ENCODE results near the gene FDPS. TPM values are rescaled to one million over a fixed set of nuclear protein-coding genes. Genes with fewer than 3 reads are reported as not detected.

The FDPS gene
- total RNA-seq, 1 experiment from 2014 or later: 301 TPM

- H3K36me3 ChIP-seq (ENCODE audit: low read depth, low read length): peaks cover 13% of the 10 kb centered on the region
- no peak within 1 kb of the TSS for H2AFZ ChIP-seq (ENCODE audit: low read length)
- no TSS peak for BruUV-seq (replicated peaks)
- H3K9ac ChIP-seq (ENCODE audit: low read length): no peak within 1 kb of the TSS
- CTCF ChIA-PET: no interaction called here
- TF ChIP-seq EZH2phosphoT487 (IDR thresholded peaks at IDR 0.05; ENCODE audit: borderline replicate concordance, low read length) (no peak), EZH2 (IDR thresholded peaks at IDR 0.05; ENCODE audit: low read length, unreplicated experiment) (no peak)
- H3K4me1 ChIP-seq (ENCODE audit: insufficient read depth, low read length): peaks cover 18% of the 10 kb centered on the region
- ATAC-seq (peak; percentile 2; the same call in 1 of the 2 replicates), DNase-seq (peak; percentile 41)
- no peaks in the 10 kb centered on the region for H3K27me3 ChIP-seq (ENCODE audit: low read length)
- POLR2A ChIA-PET (ENCODE audit: unreplicated experiment): interaction anchor here (0.6 kb wide), 1 partner anchor 44 kb away, joined by 3 read pairs; no protein-coding TSS in a partner anchor
- no peaks in the 10 kb centered on the region for H3K9me3 ChIP-seq (ENCODE audit: low read length)
- H3F3A ChIP-seq (ENCODE audit: low read length, unreplicated experiment): no peaks in the 10 kb centered on the region
- no peaks in the 10 kb centered on the region for H4K20me1 ChIP-seq (ENCODE audit: low read length)
- no peaks in the 10 kb centered on the region for H3K9me2 ChIP-seq (replicated peaks; ENCODE audit: low read length)
- intact Hi-C loops (cut with micrococcal nuclease): no loop called here
- H3K4me2 ChIP-seq (ENCODE audit: low read length): peak within 1 kb of the TSS; percentile 93
- H3K27ac ChIP-seq (ENCODE audit: low read length): no peak within 1 kb of the TSS
- H3K4me3 ChIP-seq (ENCODE audit: low read length): peak within 1 kb of the TSS; percentile 80; the same call in 1 of the 2 replicates
- peaks cover 16% of the 10 kb centered on the region for H3K79me2 ChIP-seq (ENCODE audit: low read length)
These were observed 12.3 kb downstream of the FDPS start, which contains the start of gene RUSC1 for GRCh38 chr1:155320661-155321617. Gene RUSC1, plus strand, starts transcription at chr1:155320894. Its CDS starts 880 bp downstream, at chr1:155321774.

GRCh38 chr1:155321639-155322503 is 13.2 kb downstream of the FDPS start:
- H3K27ac ChIP-seq (ENCODE audit: low read length): no peak overlapping the region
- H2AFZ ChIP-seq (ENCODE audit: low read length): no peak overlapping the region
- intact Hi-C loops (cut with micrococcal nuclease): no loop called here
- no peaks in the 10 kb centered on the region for H3K9me3 ChIP-seq (ENCODE audit: low read length)
- no peaks in the 10 kb centered on the region for H3K9me2 ChIP-seq (replicated peaks; ENCODE audit: low read length)
- no peak for TF ChIP-seq EZH2phosphoT487 (IDR thresholded peaks at IDR 0.05; ENCODE audit: borderline replicate concordance, low read length)
- no peak for TF ChIP-seq EZH2 (IDR thresholded peaks at IDR 0.05; ENCODE audit: low read length, unreplicated experiment)
- TF ChIP-seq CTCF (conservative IDR thresholded peaks at IDR 0.05; ENCODE audit: low read depth, low read length): no peak
- CTCF ChIA-PET: interaction anchor here (0.6 to 0.7 kb wide), 4 partner anchors 44 to 183 kb away, joined by 3 to 4 read pairs (median 3); partner anchors contain the start of gene CLK2
- H3K79me2 ChIP-seq (ENCODE audit: low read length): peaks cover 25% of the 10 kb centered on the region
- peak overlapping the region; percentile 84; the same call in 1 of the 2 replicates for H3K9ac ChIP-seq (ENCODE audit: low read length)
- H3K4me2 ChIP-seq (ENCODE audit: low read length): peak overlapping the region; percentile 93
- H3K36me3 ChIP-seq (ENCODE audit: low read depth, low read length): peaks cover 12% of the 10 kb centered on the region
- no peaks in the 10 kb centered on the region for H4K20me1 ChIP-seq (ENCODE audit: low read length)
- BruUV-seq (replicated peaks): TSS peak; percentile 25
- DNase-seq (no peak), ATAC-seq (no peak)
- no peaks in the 10 kb centered on the region for H3F3A ChIP-seq (ENCODE audit: low read length, unreplicated experiment)
- H3K4me3 ChIP-seq (ENCODE audit: low read length): peak overlapping the region; percentile 80
- POLR2A ChIA-PET (ENCODE audit: unreplicated experiment): interaction anchor here (0.6 to 0.9 kb wide), 4 partner anchors 60 to 405 kb away, joined by 3 to 7 read pairs (median 4); partner anchors contain the start of gene SCAMP3
- no peaks in the 10 kb centered on the region for H3K27me3 ChIP-seq (ENCODE audit: low read length)
- H3K4me1 ChIP-seq (ENCODE audit: insufficient read depth, low read length): peaks cover 21% of the 10 kb centered on the region

- Histone ChIP-seq H3K27ac (ENCODE audit: low read length) (no peak overlapping the region), H3K4me3 (ENCODE audit: low read length) (peak overlapping the region; percentile 80), H2AFZ (ENCODE audit: low read length) (peak overlapping the region; percentile 92; the same call in 1 of the 2 replicates), H3K4me2 (ENCODE audit: low read length) (peak overlapping the region; percentile 93), H3K9me3 (ENCODE audit: low read length) (no peaks in the 10 kb centered on the region), H3K36me3 (ENCODE audit: low read depth, low read length) (peaks cover 18% of the 10 kb centered on the region), H3K9ac (ENCODE audit: low read length) (peak overlapping the region; percentile 84; the same call in 1 of the 2 replicates), H3K9me2 (replicated peaks; ENCODE audit: low read length) (no peaks in the 10 kb centered on the region), H3F3A (ENCODE audit: low read length, unreplicated experiment) (no peaks in the 10 kb centered on the region), H3K27me3 (ENCODE audit: low read length) (no peaks in the 10 kb centered on the region), H4K20me1 (ENCODE audit: low read length) (no peaks in the 10 kb centered on the region), H3K4me1 (ENCODE audit: insufficient read depth, low read length) (peaks cover 21% of the 10 kb centered on the region), H3K79me2 (ENCODE audit: low read length) (peaks cover 29% of the 10 kb centered on the region)
- intact Hi-C loops (cut with micrococcal nuclease): no loop called here
- CTCF ChIA-PET: interaction anchor here (0.6 to 1.7 kb wide), 4 partner anchors 44 to 76 kb away, joined by 3 to 14 read pairs (median 3); partner anchors contain the start of gene CLK2
- ATAC-seq (no peak), DNase-seq (peak; percentile 30)
- POLR2A ChIA-PET (ENCODE audit: unreplicated experiment): interaction anchor here (0.6 to 0.9 kb wide), 2 partner anchors 61 to 129 kb away, joined by 3 read pairs; partner anchors contain the start of gene SCAMP3
- TF ChIP-seq EZH2 (IDR thresholded peaks at IDR 0.05; ENCODE audit: low read length, unreplicated experiment): no peak
- TF ChIP-seq CTCF (conservative IDR thresholded peaks at IDR 0.05; ENCODE audit: low read depth, low read length): no peak
- no peak for TF ChIP-seq EZH2phosphoT487 (IDR thresholded peaks at IDR 0.05; ENCODE audit: borderline replicate concordance, low read length)
- BruUV-seq (replicated peaks): no TSS peak
These were observed 13.9 kb downstream of the FDPS start for GRCh38 chr1:155322571-155322952.
